ENCODE measurements around the gene DHCR7. TPM values are rescaled to one million over a fixed set of nuclear protein-coding genes. Genes with fewer than 3 reads are reported as not detected.

The DHCR7 gene
- total RNA-seq, 4 donors from 2014 or later: 5.8 to 9.5 (median 9.2) TPM

DNA sequence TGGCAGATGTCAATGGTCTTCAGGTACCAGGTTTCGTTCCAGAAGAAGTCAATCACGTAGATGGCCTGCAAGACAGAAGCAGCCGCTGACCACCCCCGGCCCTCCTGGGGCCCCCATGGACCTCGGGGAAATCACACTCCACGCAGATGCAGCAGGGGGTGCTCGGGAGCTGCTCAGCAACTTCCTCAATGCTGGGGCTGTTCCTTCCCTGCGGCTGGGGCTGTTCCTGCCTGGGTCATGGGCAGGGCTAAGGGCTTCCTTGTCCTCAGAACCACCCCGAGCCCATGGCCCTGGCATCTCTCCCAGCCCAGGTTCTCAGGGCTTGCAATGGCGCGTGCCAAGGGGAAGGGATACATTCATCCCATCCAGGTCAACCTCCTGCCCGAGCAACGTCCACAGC is 10.3 kb downstream of the DHCR7 start:
- H3K27me3 ChIP-seq: no peaks in the 10 kb centered on the region
- H3K36me3 ChIP-seq: peaks cover 23 to 85% (median 61%) of the 10 kb centered on the region in 4 donors
- H3K27ac ChIP-seq (replicated peaks in 1 of 4): no peak overlapping the region
- H3K9me3 ChIP-seq: no peaks in the 10 kb centered on the region
- intact Hi-C loops (cut with DNase I): no loop called here
- DNase-seq (ENCODE audit: extremely low spot score): no peak
- no peak for TF ChIP-seq POLR2A (IDR thresholded peaks at IDR 0.05; ENCODE audit: low read depth)
- no peak for TF ChIP-seq POLR2AphosphoS5 (IDR thresholded peaks at IDR 0.05)
- TF ChIP-seq, protein P1, sequence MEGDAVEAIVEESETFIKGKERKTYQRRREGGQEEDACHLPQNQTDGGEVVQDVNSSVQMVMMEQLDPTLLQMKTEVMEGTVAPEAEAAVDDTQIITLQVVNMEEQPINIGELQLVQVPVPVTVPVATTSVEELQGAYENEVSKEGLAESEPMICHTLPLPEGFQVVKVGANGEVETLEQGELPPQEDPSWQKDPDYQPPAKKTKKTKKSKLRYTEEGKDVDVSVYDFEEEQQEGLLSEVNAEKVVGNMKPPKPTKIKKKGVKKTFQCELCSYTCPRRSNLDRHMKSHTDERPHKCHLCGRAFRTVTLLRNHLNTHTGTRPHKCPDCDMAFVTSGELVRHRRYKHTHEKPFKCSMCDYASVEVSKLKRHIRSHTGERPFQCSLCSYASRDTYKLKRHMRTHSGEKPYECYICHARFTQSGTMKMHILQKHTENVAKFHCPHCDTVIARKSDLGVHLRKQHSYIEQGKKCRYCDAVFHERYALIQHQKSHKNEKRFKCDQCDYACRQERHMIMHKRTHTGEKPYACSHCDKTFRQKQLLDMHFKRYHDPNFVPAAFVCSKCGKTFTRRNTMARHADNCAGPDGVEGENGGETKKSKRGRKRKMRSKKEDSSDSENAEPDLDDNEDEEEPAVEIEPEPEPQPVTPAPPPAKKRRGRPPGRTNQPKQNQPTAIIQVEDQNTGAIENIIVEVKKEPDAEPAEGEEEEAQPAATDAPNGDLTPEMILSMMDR (IDR thresholded peaks at IDR 0.05): no peak
- no peak for TF ChIP-seq EP300 (IDR thresholded peaks at IDR 0.05)
- H3K4me1 ChIP-seq: peaks cover 0 to 10% (median 0%) of the 10 kb centered on the region in 4 donors
- WGBS: 78% methylated on average over 13 of the region's 13 CpGs
- no peak overlapping the region for H3K4me3 ChIP-seq

DNA sequence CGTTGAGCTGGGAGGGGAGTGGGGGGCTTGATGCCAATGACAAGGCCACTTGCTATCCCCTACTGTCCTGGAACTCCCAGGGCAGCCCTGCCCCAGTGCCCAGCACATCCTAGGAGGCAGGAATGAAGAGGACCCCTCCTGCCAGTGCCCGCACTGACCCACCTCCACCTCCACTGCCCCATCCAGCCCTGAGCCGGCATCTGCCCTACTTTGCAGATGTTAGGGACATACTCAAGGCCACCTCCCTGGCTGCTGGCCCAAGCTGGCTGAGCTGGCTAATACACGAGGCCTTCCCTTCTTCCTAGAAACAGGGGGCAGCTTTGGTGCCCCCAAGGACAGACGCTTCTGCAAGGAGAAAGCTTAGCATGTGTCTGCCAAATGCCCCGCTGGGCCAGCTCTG is 10.8 kb downstream of the DHCR7 start:
- peaks cover 0 to 12% (median 0%) of the 10 kb centered on the region in 4 donors for H3K4me1 ChIP-seq
- 85% methylated on average over 5 of the region's 6 CpGs for WGBS

DNA sequence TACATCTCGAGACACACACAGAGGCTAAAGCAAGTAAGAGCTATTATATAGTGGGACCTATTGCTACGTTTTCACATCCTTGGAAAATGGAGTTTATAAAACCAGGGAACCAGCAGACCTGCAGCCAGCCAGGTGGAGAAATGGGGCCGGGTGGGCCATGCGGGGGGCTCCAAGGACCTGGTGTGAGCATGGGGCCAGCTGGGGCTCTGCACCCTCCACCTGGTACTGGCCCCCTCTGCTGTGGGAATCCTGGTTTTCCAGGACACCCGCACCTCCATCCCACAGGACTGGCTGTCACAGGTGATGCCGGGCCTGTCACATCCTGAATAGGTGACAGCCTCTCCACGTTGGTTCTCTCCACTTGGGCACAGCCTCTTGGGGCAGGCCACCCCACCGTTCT is 11.3 kb downstream of the DHCR7 start:
- Histone ChIP-seq H3K9me3 (no peaks in the 10 kb centered on the region), H3K27ac (replicated peaks in 1 of 4) (no peak overlapping the region), H3K4me3 (no peak overlapping the region), H3K36me3 (peaks cover 23 to 74% (median 56%) of the 10 kb centered on the region in 4 donors), H3K27me3 (no peaks in the 10 kb centered on the region), H3K4me1 (peaks cover 0 to 12% (median 0%) of the 10 kb centered on the region in 4 donors)
- 93% methylated on average over 8 of the region's 8 CpGs for WGBS
- intact Hi-C loops (cut with DNase I): no loop called here
- no peak for TF ChIP-seq POLR2AphosphoS5 (IDR thresholded peaks at IDR 0.05)
- no peak for TF ChIP-seq EP300 (IDR thresholded peaks at IDR 0.05)
- TF ChIP-seq, protein P1 (IDR thresholded peaks at IDR 0.05): no peak
- no peak for TF ChIP-seq POLR2A (IDR thresholded peaks at IDR 0.05; ENCODE audit: low read depth)
- no peak for DNase-seq (ENCODE audit: extremely low spot score)

More for the DNA sequence above, 10.8 kb downstream of the DHCR7 start:
- Histone ChIP-seq H3K9me3 (no peaks in the 10 kb centered on the region), H3K27ac (replicated peaks in 1 of 4) (no peak overlapping the region), H3K36me3 (peaks cover 23 to 80% (median 58%) of the 10 kb centered on the region in 4 donors), H3K4me3 (no peak overlapping the region), H3K27me3 (no peaks in the 10 kb centered on the region)
- intact Hi-C loops (cut with DNase I): no loop called here
- no peak for DNase-seq (ENCODE audit: extremely low spot score)
- TF ChIP-seq POLR2AphosphoS5 (IDR thresholded peaks at IDR 0.05) (no peak), EP300 (IDR thresholded peaks at IDR 0.05) (no peak), POLR2A (IDR thresholded peaks at IDR 0.05; ENCODE audit: low read depth) (no peak)
- TF ChIP-seq, protein P1 (IDR thresholded peaks at IDR 0.05): no peak

DNA sequence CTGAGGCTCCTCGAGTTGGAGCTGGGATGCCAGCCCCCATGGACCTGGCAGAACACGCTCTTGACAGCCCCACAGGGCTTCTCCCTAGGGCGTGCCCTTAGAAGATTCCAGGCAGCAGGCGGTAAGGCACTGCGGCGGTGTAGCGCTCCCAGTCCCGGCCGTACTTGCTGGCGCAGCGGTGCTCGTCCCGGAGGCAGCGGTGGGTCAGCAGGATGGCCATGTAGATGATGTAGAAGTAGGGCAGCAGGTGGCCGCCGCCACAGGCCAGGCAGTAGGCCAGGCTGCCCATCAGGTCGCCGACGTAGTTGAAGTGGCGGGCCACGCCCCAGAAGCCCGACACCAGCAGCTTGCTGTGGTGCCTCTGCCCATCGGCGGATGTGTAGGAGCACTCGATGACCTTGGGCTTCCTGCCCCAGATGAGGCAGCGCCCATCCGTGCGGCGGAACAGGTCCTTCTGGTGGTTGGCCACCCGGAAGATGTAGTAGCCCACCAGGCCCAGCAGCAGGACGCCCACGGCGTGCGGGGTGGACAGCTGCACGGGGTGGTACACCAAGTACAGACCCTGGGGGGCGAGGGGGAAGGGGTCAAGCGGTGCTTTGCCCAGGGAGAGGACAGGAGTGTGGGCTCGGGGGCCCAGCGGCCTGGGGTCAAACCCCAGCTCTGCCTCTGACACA is 12.8 kb downstream of the DHCR7 start:
- no peaks in the 10 kb centered on the region for H3K27me3 ChIP-seq
- WGBS: 90% methylated on average over 38 of the region's 39 CpGs
- no peak for TF ChIP-seq POLR2A (IDR thresholded peaks at IDR 0.05; ENCODE audit: low read depth)
- no peak for TF ChIP-seq EP300 (IDR thresholded peaks at IDR 0.05)
- TF ChIP-seq, protein P1 (IDR thresholded peaks at IDR 0.05): no peak
- no peak for TF ChIP-seq POLR2AphosphoS5 (IDR thresholded peaks at IDR 0.05)
- DNase-seq (ENCODE audit: extremely low spot score): no peak
- H3K27ac ChIP-seq (replicated peaks in 1 of 4): no peak overlapping the region
- no peaks in the 10 kb centered on the region for H3K9me3 ChIP-seq
- H3K4me1 ChIP-seq: peaks cover 0 to 12% (median 0%) of the 10 kb centered on the region in 4 donors
- intact Hi-C loops (cut with DNase I): no loop called here
- no peak overlapping the region for H3K4me3 ChIP-seq
- peaks cover 20 to 60% (median 45%) of the 10 kb centered on the region in 4 donors for H3K36me3 ChIP-seq
